Endothelial cell of umbilical vein (primary cell): Measurements from ENCODE around the gene NTNG1. TPM values are rescaled to one million over a fixed set of nuclear protein-coding genes. Genes with fewer than 3 reads are reported as not detected.

Source experiments
- BruUV-seq: library from RNA; stranded (reverse); fragments of 400-500 nt; replicated peaks from 2 replicates; lab custom pipeline; 2021; lab: Mats Ljungman, UMichigan
- CTCF ChIA-PET: fragments of 300-600, 350-600 bp; sonication (Branson Sonifier 250); formaldehyde crosslinking; loops from one replicate; lab custom pipeline; 2021; ENCODE audit warnings: antibody characterized with exemption, inconsistent platforms; lab: Charles Lee
- POLR2A ChIA-PET: fragments of 300-600, 350-600 bp; sonication (Branson Sonifier 250); formaldehyde crosslinking; loops from one replicate; lab custom pipeline; 2021; ENCODE audit warnings: antibody characterized with exemption, inconsistent platforms; lab: Charles Lee
- DNase-seq: peaks from one replicate; pipeline ENCODE4 v3.0.0-alpha.2; 2011; ENCODE audit warnings: low read depth, low spot score
- FAIRE-seq: peaks from 2 replicates; lab custom pipeline; 2011; peaks lifted over from hg19 to GRCh38; lab: Jason Lieb, UNC
- H2AFZ ChIP-seq: 2 replicates; pipeline ENCODE4 v1.6.0; 2012; ENCODE audit warnings: low read depth, low read length, control low read depth, inconsistent platforms
- H3K27ac ChIP-seq: 2 replicates; pipeline ENCODE4 v1.5.1; 2011; ENCODE audit warnings: low read depth, mild to moderate bottlenecking, control low read depth, low read length, moderate library complexity; ENCODE audit not compliant: insufficient read depth
- H3K27me3 ChIP-seq, 2 experiments: 2 replicates each; pipeline versions ENCODE4 v1.6.0 to v1.6.1; 2011; ENCODE audit warnings: low read length in 2 of 2, mixed read lengths in 1 of 2; ENCODE audit not compliant: control insufficient read depth in 2 of 2, insufficient read depth in 2 of 2
- H3K36me3 ChIP-seq, 2 experiments: 2 replicates in 1 of 2; 3 replicates in 1 of 2; pipeline ENCODE4 v1.5.1; 2011; ENCODE audit warnings: low read length in 2 of 2, mild to moderate bottlenecking in 1 of 2, moderate library complexity in 1 of 2; ENCODE audit not compliant: control insufficient read depth in 2 of 2, insufficient read depth in 2 of 2; ENCODE audit errors: extremely low read depth in 1 of 2
- H3K4me1 ChIP-seq: 3 replicates; pipeline ENCODE4 v1.5.1; 2011; ENCODE audit warnings: mild to moderate bottlenecking, low read length; ENCODE audit not compliant: control insufficient read depth, insufficient read depth; ENCODE audit errors: extremely low read depth
- H3K4me2 ChIP-seq: 2 replicates; pipeline ENCODE4 v1.6.1; 2011; ENCODE audit warnings: low read length, control low read depth, mixed read lengths; ENCODE audit not compliant: insufficient read depth
- H3K4me3 ChIP-seq, 3 experiments: fragments of 200-600 bp in 1 of 3; sonication (generic), shearing (Covaris generic) in 1 of 3; replicated peaks in 1 of 3; 2 replicates each; pipeline ENCODE4 v1.5.1; 2011 to 2016; ENCODE audit warnings: control low read depth in 3 of 3, low read length in 3 of 3, mild to moderate bottlenecking in 2 of 3, inconsistent platforms in 1 of 3, low read depth in 1 of 3, moderate library complexity in 1 of 3; ENCODE audit not compliant: insufficient read depth in 1 of 3
- H3K79me2 ChIP-seq: 2 replicates; pipeline ENCODE4 v1.6.0; 2012; ENCODE audit warnings: low read length, inconsistent platforms; ENCODE audit not compliant: control insufficient read depth, insufficient read depth
- H3K9ac ChIP-seq: replicated peaks from 2 replicates; pipeline ENCODE3; 2011; ENCODE audit warnings: low read length, control low read depth; ENCODE audit not compliant: insufficient read depth; ENCODE audit errors: extremely low read depth
- H3K9me1 ChIP-seq: replicated peaks from 3 replicates; pipeline ENCODE4 v1.6.0; 2011; ENCODE audit warnings: mild to moderate bottlenecking, low read length; ENCODE audit not compliant: control insufficient read depth, insufficient read depth; ENCODE audit errors: extremely low read depth
- H3K9me3 ChIP-seq: replicated peaks from 2 replicates; pipeline ENCODE4 v1.5.1; 2012; ENCODE audit warnings: low read length, inconsistent platforms; ENCODE audit not compliant: control insufficient read depth, insufficient read depth
- H4K20me1 ChIP-seq: replicated peaks from 2 replicates; pipeline ENCODE3; 2011; ENCODE audit warnings: mild to moderate bottlenecking, low read length; ENCODE audit not compliant: control insufficient read depth, insufficient read depth; ENCODE audit errors: extremely low read depth
- CTCF ChIP-seq, 2 donors: IDR thresholded peaks; 1 replicate in 1 of 2; 2 replicates in 1 of 2; pipeline ENCODE4 v1.5.1; 2011; ENCODE audit warnings: low read length in 2 of 2, mild to moderate bottlenecking in 2 of 2, moderate library complexity in 2 of 2, control low read depth in 1 of 2, inconsistent platforms in 1 of 2, low read depth in 1 of 2; ENCODE audit not compliant: insufficient read depth in 1 of 2; ENCODE audit errors: extremely low read depth in 1 of 2
- EZH2 ChIP-seq: IDR thresholded peaks from 2 replicates; pipeline ENCODE4 v1.6.1; 2012; ENCODE audit warnings: borderline replicate concordance, low read depth, mild to moderate bottlenecking, moderate library complexity, low read length, inconsistent platforms; ENCODE audit not compliant: severe bottlenecking
- GATA2 ChIP-seq: IDR thresholded peaks from 2 replicates; pipeline ENCODE4 v1.7.0; 2011; ENCODE audit warnings: low read depth, mild to moderate bottlenecking, moderate library complexity, mixed read lengths, low read length; ENCODE audit not compliant: insufficient read length, insufficient read depth
- JUN ChIP-seq: IDR thresholded peaks from 2 replicates; pipeline ENCODE4 v1.6.1; 2011; ENCODE audit warnings: borderline replicate concordance, low read depth; ENCODE audit not compliant: insufficient read length, insufficient read depth
- MAX ChIP-seq: IDR thresholded peaks from 2 replicates; pipeline ENCODE4 v1.6.1; 2011; ENCODE audit not compliant: insufficient read depth, insufficient read length
- MYC ChIP-seq: IDR thresholded peaks from one replicate; pipeline ENCODE4 v1.6.1; 2011; ENCODE audit warnings: mild to moderate bottlenecking, low read depth, low read length
- POLR2AphosphoS5 ChIP-seq: IDR thresholded peaks from 2 replicates; pipeline ENCODE4 v1.6.1; 2012; ENCODE audit warnings: low read depth, mild to moderate bottlenecking, control low read depth, low read length, moderate library complexity; ENCODE audit not compliant: insufficient read depth
- dilution Hi-C: fragments of 300-500 bp; cut with MboI; formaldehyde crosslinking; loops from one replicate; pipeline ENCODE4 v1.15.0; 2019; ENCODE audit warnings: low sequenced_read_pairs; ENCODE audit not compliant: extremely low pct_ligation_motif_present
- intact Hi-C: fragments of 100-400 bp; cut with micrococcal nuclease; formaldehyde crosslinking; loops from one replicate; pipeline ENCODE4 v1.10.0; 2022
- polyA plus RNA-seq, 4 experiments: library from polyadenylated mRNA; depleted of rRNA in 3 of 4; stranded (reverse) in 3 of 4; unstranded in 1 of 4; fragments of >200 nt; gene quantifications; 2 replicates each; pipeline versions ENCODE4 v1.2.1 to v1.2.3, GENCODE V29; 2011 to 2012; ENCODE audit warnings: missing spikeins in 1 of 4
- total RNA-seq: library from RNA; stranded (reverse); gene quantifications from 2 replicates; pipeline ENCODE4 v1.2.3, GENCODE V29; 2021

Gene NTNG1
- total and polyA plus RNA-seq, 2 donors (not counting 3 experiments of a cell fraction or from before 2014, with no cell fraction given) = not detected

GRCh38 chr1:107436552-107437241 is 295.9 kb downstream of the NTNG1 start:
- intact Hi-C loops = no loop called here

More at GRCh38 chr1:107436552-107437241, 295.9 kb downstream of the NTNG1 start:
- no peaks in the 10 kb centered on the region for H3K79me2 ChIP-seq
- H3K27me3 ChIP-seq = no peaks in the 10 kb centered on the region
- H3K36me3 ChIP-seq = no peaks in the 10 kb centered on the region
- H3K27ac ChIP-seq = no peak overlapping the region
- no peak overlapping the region for H3K4me3 ChIP-seq
- TF ChIP-seq EZH2 = no peak
- TF ChIP-seq POLR2AphosphoS5 = no peak
- no peak for TF ChIP-seq CTCF (IDR thresholded peaks at IDR 0.05; ENCODE audit: extremely low read depth in 1 of 2, insufficient read depth in 1 of 2, low read depth in 1 of 2, low read length in 2 of 2)
- TF ChIP-seq JUN = no peak
- TF ChIP-seq MAX = no peak
- TF ChIP-seq GATA2 = no peak
- no peak for TF ChIP-seq MYC
- DNase-seq = no peak
- H3K4me1 ChIP-seq = no peaks in the 10 kb centered on the region
- dilution Hi-C loops = no loop called here
- H3K4me2 ChIP-seq = no peak overlapping the region
- no peak for FAIRE-seq
- no peak overlapping the region for H2AFZ ChIP-seq
- H4K20me1 ChIP-seq = no peaks in the 10 kb centered on the region
- BruUV-seq = no TSS peak
- H3K9ac ChIP-seq = no peak overlapping the region
- POLR2A ChIA-PET = no interaction called here
- H3K9me3 ChIP-seq = no peaks in the 10 kb centered on the region
- CTCF ChIA-PET = no interaction called here
- H3K9me1 ChIP-seq = no peaks in the 10 kb centered on the region
